Measurements from ENCODE around the gene CT47C1.
"Not testable (repeated sequence)": the region's sequence is repeated elsewhere in the genome, so short reads cannot be mapped to it uniquely, and the experiment has no call there.

The CT47C1 gene

GRCh38 chrX:119072744-119073143 is at the start of gene CT47C1:
Gene CT47C1 (plus strand): TSS chrX:119072993. CDS start chrX:119073226, 233 bp downstream.
- no peak for DNase-seq (ENCODE audit: low read depth in 3 of 3, low spot score in 1 of 3)

DNA sequence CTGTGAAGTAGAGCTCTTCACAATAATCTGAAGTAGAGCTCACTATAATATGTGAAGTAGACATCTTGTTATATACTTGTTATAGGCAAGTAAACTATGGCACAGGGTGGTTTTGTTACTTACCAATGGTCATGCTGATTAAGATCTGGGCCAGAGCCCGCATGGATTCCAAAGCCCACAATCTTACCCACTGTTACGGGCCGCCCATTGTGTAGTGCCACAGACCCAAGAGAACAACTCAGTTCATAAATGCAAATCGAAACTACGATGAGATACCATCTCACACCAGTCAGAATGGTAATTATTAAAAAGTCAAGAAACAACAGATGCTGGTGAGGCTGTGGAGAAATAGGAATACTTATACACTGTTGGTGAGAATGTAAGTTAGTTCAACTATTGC is 46.9 kb upstream of the CT47C1 start:
- no peak for DNase-seq (ENCODE audit: low read depth in 3 of 3, low spot score in 1 of 3)

GRCh38 chrX:119026344-119026743 is 46.4 kb upstream of the CT47C1 start:
- not testable (repeated sequence) for DNase-seq (ENCODE audit: low read depth in 3 of 3, low spot score in 1 of 3)

DNA sequence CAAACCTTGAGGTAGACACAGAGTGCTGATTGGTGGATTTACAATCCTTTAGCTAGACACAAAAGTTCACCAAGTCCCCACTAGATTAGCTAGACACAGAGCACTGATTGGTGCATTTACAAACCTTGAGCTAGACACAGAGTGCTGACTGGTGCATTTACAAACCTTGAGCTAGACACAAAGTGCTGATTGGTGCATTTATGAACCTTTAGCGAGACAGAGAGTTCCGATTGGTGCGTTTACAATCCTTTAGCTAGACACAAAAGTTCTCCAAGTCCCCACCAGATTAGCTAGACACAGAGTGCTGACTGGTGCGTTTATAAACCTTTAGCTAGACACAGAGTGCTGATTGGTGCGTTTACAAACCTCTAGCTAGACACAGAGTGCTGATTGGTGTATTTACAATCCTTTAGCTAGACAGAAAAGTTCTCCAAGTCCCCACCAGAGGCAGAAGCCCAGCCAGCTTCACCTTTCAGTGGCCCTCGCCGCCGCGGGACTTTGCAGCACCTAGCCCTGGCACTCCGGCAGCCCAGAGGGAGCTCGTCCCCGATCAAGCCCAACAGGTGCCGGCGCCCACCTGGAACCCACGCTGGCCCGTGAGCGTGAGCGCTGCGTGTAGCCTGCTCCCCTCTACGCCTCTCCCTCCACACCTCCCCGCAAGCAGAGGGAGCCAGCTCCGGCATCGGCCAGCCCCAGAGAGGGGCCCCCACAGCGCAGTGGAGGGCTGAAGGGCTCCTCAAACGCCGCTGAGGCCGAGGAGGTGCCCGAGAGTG is 44.6 kb upstream of the CT47C1 start:
- not testable (repeated sequence) for DNase-seq (ENCODE audit: low read depth in 3 of 3, low spot score in 1 of 3)

GRCh38 chrX:119028733-119029330 is 44.0 kb upstream of the CT47C1 start:
- DNase-seq (ENCODE audit: low read depth in 3 of 3, low spot score in 1 of 3), result no peak

DNA sequence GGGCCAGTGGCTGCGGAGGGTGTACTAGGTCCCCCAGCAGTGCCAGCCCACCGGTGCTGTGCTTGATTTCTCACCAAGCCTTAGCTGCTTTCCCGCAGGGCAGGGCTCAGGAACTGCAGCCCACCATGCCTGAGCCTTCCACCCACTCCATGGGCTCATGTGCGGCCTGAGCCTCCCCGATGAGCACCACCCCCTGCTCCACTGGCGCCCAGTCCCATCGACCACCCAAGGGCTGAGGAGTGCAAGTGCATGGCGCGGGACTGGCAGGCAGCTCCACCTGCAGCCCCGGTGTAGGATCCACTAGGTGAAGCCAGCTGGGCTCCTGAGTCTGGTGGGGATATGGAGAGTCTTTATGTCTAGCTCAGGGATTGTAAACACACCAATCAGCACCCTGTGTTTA is 43.1 kb upstream of the CT47C1 start:
- DNase-seq (ENCODE audit: low read depth in 3 of 3, low spot score in 1 of 3), result not testable (repeated sequence)

GRCh38 chrX:119030990-119031389 is 41.8 kb upstream of the CT47C1 start:
- DNase-seq (ENCODE audit: low read depth in 3 of 3, low spot score in 1 of 3), result no peak

- no peak for DNase-seq (ENCODE audit: low read depth in 3 of 3, low spot score in 1 of 3)
These were observed 36.4 kb upstream of the CT47C1 start for GRCh38 chrX:119036107-119037029.

- no peak for DNase-seq (ENCODE audit: low read depth in 3 of 3, low spot score in 1 of 3)
These were observed 32.4 kb upstream of the CT47C1 start for GRCh38 chrX:119040432-119040831.

DNA sequence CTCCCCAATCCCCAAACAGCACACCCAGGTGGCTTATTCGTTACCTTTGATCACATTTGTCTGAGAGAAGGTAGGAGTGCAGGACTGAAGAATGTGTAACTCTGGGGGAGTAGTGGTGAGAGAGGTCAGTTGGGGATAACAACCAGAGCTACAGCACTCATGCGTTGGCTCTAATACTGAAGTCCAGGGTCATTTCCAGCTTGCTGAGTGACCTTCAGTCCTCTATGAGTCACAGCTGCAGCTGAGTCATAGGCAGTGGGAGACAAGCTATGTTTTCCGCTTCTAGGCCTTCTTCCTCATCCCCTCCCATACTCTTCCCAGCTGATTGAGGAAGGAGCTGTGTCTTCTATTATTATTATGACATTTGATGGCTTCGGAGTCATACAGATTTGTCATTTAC is 31.6 kb upstream of the CT47C1 start:
- DNase-seq (ENCODE audit: low read depth in 3 of 3, low spot score in 1 of 3), result no peak

- no peak for DNase-seq (ENCODE audit: low read depth in 3 of 3, low spot score in 1 of 3)
These were observed 30.8 kb upstream of the CT47C1 start for GRCh38 chrX:119042040-119042439.

DNA sequence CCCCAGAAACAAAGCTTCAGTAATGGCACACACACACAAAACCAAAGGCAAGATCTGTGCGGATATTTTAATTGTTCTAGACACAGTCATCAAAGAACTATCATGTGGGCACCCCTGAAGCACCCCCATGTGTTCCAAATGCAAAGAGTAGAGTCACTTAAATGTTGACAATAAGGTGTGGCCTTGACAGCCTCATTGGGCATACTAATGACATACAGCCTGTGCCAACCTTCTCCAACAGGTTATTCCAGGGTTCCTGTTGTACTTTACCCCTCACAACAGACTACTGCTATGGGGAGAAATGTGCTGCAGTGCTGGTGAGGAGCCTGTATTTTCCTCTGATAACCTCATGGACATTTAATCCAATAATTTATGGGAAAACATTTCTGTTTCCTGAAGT is 29.8 kb upstream of the CT47C1 start:
- DNase-seq (ENCODE audit: low read depth in 3 of 3, low spot score in 1 of 3), result no peak

DNA sequence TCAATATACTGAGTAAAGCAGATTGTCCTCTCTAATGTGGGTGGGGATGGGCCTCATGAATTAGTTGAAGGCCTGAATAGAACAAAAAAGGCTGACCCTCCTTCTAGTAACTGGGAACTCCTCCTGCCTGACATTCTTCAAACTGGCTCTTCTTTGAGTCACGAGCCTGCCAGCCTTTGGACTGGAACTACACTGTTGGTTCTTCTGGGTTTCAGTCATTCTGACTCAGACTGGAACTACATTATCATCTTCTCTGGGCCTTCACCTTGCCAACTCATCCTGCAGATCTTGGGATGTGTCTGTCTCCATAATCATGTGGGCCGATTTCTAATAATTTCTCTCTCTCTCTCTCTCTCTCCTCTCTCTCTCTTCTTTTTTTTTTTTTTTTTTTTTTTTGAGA is 26.9 kb upstream of the CT47C1 start:
- DNase-seq (ENCODE audit: low read depth in 3 of 3, low spot score in 1 of 3), result no peak

GRCh38 chrX:119055687-119056086 is 17.1 kb upstream of the CT47C1 start:
- DNase-seq (ENCODE audit: low read depth in 3 of 3, low spot score in 1 of 3), result no peak

GRCh38 chrX:119062750-119063374 is 9.9 kb upstream of the CT47C1 start:
- no peak for DNase-seq (ENCODE audit: low read depth in 3 of 3, low spot score in 1 of 3)

GRCh38 chrX:119063428-119063827 is 9.4 kb upstream of the CT47C1 start:
- no peak for DNase-seq (ENCODE audit: low read depth in 3 of 3, low spot score in 1 of 3)

DNA sequence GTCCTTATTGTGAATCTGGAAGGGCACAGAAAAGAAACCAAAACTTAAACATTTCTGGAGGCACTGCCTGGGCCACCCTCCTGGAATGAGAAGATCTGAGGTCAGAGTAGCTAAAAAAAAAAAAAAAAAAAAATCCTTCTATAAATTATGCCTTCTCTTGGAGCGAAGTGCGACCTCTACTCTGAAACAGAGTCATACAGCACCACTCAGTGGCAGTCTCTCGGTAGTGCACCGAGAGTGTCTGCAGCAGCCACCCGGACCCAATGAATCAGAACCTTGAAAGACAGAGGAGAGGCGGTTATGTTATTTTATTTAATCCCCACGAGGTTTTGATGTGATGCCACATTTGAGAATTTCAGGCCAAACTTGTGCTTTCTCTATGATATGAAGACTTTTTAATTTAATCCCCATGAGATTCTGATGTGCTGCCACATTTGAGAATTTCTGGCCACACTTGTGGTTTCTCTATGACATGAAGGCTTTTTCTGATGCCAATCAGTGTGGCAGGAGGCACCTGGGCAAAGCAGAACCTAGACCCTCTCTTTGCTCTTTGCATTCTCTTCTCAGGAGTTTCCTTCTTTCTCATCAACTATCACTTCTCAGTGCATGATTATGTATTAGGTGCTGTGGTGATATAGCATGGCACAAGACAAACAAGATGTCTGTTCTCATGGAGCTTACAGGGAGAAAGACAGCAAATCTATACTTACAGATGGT is 5.6 kb upstream of the CT47C1 start:
- peak in 1 of 3 donors; percentile 10 for DNase-seq (ENCODE audit: low read depth in 3 of 3, low spot score in 1 of 3)

GRCh38 chrX:119069128-119069527 is 3.7 kb upstream of the CT47C1 start:
- DNase-seq (ENCODE audit: low read depth in 3 of 3, low spot score in 1 of 3), result no peak

GRCh38 chrX:119069762-119070161 is 3.0 kb upstream of the CT47C1 start:
- no peak for DNase-seq (ENCODE audit: low read depth in 3 of 3, low spot score in 1 of 3)

DNA sequence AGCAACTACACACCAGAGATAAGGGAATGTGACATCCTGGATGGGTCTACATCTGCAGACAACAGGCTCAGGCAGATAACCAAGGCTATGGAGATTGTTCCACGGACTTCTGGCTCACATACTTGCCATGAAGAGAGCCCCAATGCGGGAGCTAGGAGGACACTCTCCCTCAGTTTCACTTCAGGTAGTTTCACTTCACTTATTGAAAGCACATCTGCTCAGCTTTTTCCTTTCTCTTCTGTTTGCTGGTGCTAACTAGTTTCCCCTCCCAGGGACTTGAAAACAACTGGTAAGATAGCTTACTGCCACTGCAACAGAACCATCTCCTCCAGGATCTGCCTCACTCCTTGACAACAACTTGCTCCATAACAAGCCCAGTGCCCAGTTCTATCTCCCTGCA is 1.4 kb upstream of the CT47C1 start:
- no peak for DNase-seq (ENCODE audit: low read depth in 3 of 3, low spot score in 1 of 3)
